Adrenal gland (tissue), 5 donors: ENCODE data around the gene CFAP53.

Experiments used
- POLR2A ChIP-seq, 2 donors: fragments of 450-650 bp; IDR thresholded peaks; one replicate each; pipeline ENCODE4 v1.6.1; 2017; ENCODE audit warnings: antibody characterized with exemption in 2 of 2, mild to moderate bottlenecking in 2 of 2, moderate library complexity in 1 of 2
- TF ChIP-seq, protein P1 (sequence below), 6 experiments: fragments of 450-650 bp in 4 of 6; fragments of 200-600 bp in 2 of 6; sonication (generic) in 1 of 6; IDR thresholded peaks; 1 replicate in 5 of 6; 2 replicates in 1 of 6; pipeline versions ENCODE4 v1.5.1 to v1.8.0; 2016 to 2021; ENCODE audit warnings: antibody characterized with exemption in 6 of 6, mild to moderate bottlenecking in 2 of 6, moderate library complexity in 1 of 6
- donor health status: DM: no; HTN: no; CAD: no.

GRCh38 chr18:50190236-50190635 lies 76.1 kb downstream of the CFAP53 start:
- TF ChIP-seq POLR2A (IDR thresholded peaks at IDR 0.05): no peak
- TF ChIP-seq, protein P1, sequence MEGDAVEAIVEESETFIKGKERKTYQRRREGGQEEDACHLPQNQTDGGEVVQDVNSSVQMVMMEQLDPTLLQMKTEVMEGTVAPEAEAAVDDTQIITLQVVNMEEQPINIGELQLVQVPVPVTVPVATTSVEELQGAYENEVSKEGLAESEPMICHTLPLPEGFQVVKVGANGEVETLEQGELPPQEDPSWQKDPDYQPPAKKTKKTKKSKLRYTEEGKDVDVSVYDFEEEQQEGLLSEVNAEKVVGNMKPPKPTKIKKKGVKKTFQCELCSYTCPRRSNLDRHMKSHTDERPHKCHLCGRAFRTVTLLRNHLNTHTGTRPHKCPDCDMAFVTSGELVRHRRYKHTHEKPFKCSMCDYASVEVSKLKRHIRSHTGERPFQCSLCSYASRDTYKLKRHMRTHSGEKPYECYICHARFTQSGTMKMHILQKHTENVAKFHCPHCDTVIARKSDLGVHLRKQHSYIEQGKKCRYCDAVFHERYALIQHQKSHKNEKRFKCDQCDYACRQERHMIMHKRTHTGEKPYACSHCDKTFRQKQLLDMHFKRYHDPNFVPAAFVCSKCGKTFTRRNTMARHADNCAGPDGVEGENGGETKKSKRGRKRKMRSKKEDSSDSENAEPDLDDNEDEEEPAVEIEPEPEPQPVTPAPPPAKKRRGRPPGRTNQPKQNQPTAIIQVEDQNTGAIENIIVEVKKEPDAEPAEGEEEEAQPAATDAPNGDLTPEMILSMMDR (IDR thresholded peaks at IDR 0.05): no peak
